Naive thymus-derived CD4-positive, alpha-beta T cell (primary cell): ENCODE data around the gene CISTR. TPM values are rescaled to one million over a fixed set of nuclear protein-coding genes. Genes with fewer than 3 reads are reported as not detected.
"Not testable (repeated sequence)": the region's sequence is repeated elsewhere in the genome, so short reads cannot be mapped to it uniquely, and the experiment has no call there.

ENCODE experiments used
- ATAC-seq: fragments of 150-1000 bp; cut with Tn5 transposase; 2 replicates; pipeline ENCODE4 v1.10.0; 2021; ENCODE audit warnings: mild to moderate bottlenecking, moderate library complexity
- CTCF ChIA-PET: fragments of 350-600 bp; sonication (Branson Sonifier 250); formaldehyde crosslinking; loops from one replicate; lab custom pipeline; 2021; ENCODE audit warnings: antibody characterized with exemption; lab: Charles Lee
- POLR2A ChIA-PET: fragments of 350-600 bp; sonication (Branson Sonifier 250); formaldehyde crosslinking; loops from one replicate; lab custom pipeline; 2021; ENCODE audit warnings: antibody characterized with exemption, inconsistent platforms; lab: Charles Lee
- DNase-seq, 9 donors: peaks; one replicate each; pipeline versions ENCODE4 v3.0.0 to v3.0.0-alpha.2; 2020 to 2022; ENCODE audit warnings: mixed read lengths in 1 of 9
- H3K27ac ChIP-seq: one replicate; pipeline ENCODE4 v1.7.0; 2013; ENCODE audit warnings: mild to moderate bottlenecking, low read depth, low read length, moderate library complexity
- H3K27me3 ChIP-seq, 2 donors: one replicate each; pipeline ENCODE4 v1.7.0; 2013; ENCODE audit warnings: low read length in 2 of 2, mild to moderate bottlenecking in 2 of 2, moderate library complexity in 2 of 2; ENCODE audit not compliant: control insufficient read depth in 2 of 2, insufficient read depth in 2 of 2
- H3K36me3 ChIP-seq, 3 experiments: 1 replicate in 2 of 3; 2 replicates in 1 of 3; pipeline ENCODE4 v1.7.0; 2013; ENCODE audit warnings: low read length in 3 of 3, mild to moderate bottlenecking in 3 of 3, moderate library complexity in 1 of 3; ENCODE audit not compliant: insufficient read depth in 3 of 3, control insufficient read depth in 2 of 3
- H3K4me1 ChIP-seq, 2 donors: one replicate each; pipeline ENCODE4 v1.7.0; 2013; ENCODE audit warnings: low read length in 2 of 2, mild to moderate bottlenecking in 2 of 2, moderate library complexity in 1 of 2; ENCODE audit not compliant: control insufficient read depth in 2 of 2, insufficient read depth in 2 of 2
- H3K4me3 ChIP-seq: 2 replicates; pipeline ENCODE4 v1.7.0; 2013; ENCODE audit warnings: mild to moderate bottlenecking, low read length
- H3K9me3 ChIP-seq, 3 experiments: 1 replicate in 2 of 3; 2 replicates in 1 of 3; pipeline ENCODE4 v1.7.0; 2013; ENCODE audit warnings: low read length in 3 of 3; ENCODE audit not compliant: control insufficient read depth in 2 of 3
- H3K27ac Mint-ChIP-seq, 9 donors: one replicate each; pipeline ENCODE4 v1.8.0; 2020 to 2022; ENCODE audit warnings: mixed read lengths in 9 of 9, mild to moderate bottlenecking in 8 of 9, moderate library complexity in 5 of 9, inconsistent platforms in 2 of 9
- H3K27me3 Mint-ChIP-seq, 5 donors: one replicate each; pipeline ENCODE4 v1.8.0; 2021 to 2022; ENCODE audit warnings: mixed read lengths in 5 of 5, mild to moderate bottlenecking in 1 of 5
- H3K36me3 Mint-ChIP-seq, 5 donors: one replicate each; pipeline ENCODE4 v1.8.0; 2020 to 2022; ENCODE audit warnings: mixed read lengths in 5 of 5, mild to moderate bottlenecking in 3 of 5, inconsistent platforms in 1 of 5
- H3K4me1 Mint-ChIP-seq, 7 donors: one replicate each; pipeline ENCODE4 v1.8.0; 2020 to 2022; ENCODE audit warnings: mixed read lengths in 7 of 7, mild to moderate bottlenecking in 3 of 7, inconsistent platforms in 1 of 7
- H3K4me3 Mint-ChIP-seq, 10 donors: one replicate each; pipeline ENCODE4 v1.8.0; 2020 to 2022; ENCODE audit warnings: mild to moderate bottlenecking in 10 of 10, mixed read lengths in 10 of 10, moderate library complexity in 6 of 10, inconsistent platforms in 2 of 10
- H3K9me3 Mint-ChIP-seq, 11 donors: one replicate each; pipeline ENCODE4 v1.8.0; 2020 to 2022; ENCODE audit warnings: mixed read lengths in 11 of 11, mild to moderate bottlenecking in 4 of 11, inconsistent platforms in 1 of 11, moderate library complexity in 1 of 11
- intact Hi-C, 2 donors: fragments of 100-400 bp; cut with micrococcal nuclease; formaldehyde crosslinking; loops; one replicate each; pipeline ENCODE4 v1.15.1; 2023
- polyA plus RNA-seq, 2 donors: library from polyadenylated mRNA; unstranded; fragments of 300-500 nt; fragmentation: Illumina TruSeq; gene quantifications; one replicate each; pipeline ENCODE4 v1.2.3, GENCODE V29; 2021
- total RNA-seq, 6 experiments: library from RNA in 5 of 6; stranded (reverse) in 5 of 6; gene quantifications; 1 replicate in 5 of 6; 2 replicates in 1 of 6; pipeline ENCODE4 v1.2.3 and lab custom pipeline; 2021 to 2026

Gene CISTR
- total and polyA plus RNA-seq, 7 experiments from 2014 or later, result not detected

DNA sequence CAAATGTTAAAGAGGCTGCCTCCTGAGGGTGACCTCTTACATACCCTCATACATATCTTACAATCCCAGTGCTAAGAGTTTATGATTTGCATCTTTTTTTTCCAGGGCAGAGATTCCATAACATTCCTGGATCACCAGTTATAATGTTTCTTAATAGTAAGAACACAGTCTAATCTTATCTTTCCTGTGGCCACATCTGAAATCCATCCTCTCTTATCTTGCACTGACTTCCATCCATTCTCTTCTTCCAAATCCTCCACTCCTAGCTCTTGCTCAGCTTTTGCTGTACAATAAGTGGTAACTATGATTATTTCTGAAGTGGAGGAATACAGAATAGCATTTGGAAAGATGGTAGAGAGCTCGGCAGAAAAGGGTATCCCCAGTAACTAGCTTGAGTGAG, 30.8 kb downstream of the CISTR start:
- H3K27me3 Mint-ChIP-seq, result no peaks in the 10 kb centered on the region
- no peak overlapping the region for H3K4me3 Mint-ChIP-seq
- Histone ChIP-seq H3K4me3 (no peak overlapping the region), H3K36me3 (peaks cover 16 to 75% (median 27%) of the 10 kb centered on the region in 3 experiments), H3K27ac (no peak overlapping the region), H3K9me3 (no peaks in the 10 kb centered on the region), H3K4me1 (peaks cover 0 to 1% of the 10 kb centered on the region in 2 donors), H3K27me3 (no peaks in the 10 kb centered on the region)
- DNase-seq, result no peak
- ChIA-PET CTCF (interaction anchor here (1.5 to 2.3 kb wide), 3 partner anchors 19 to 24 kb away, joined by 3 to 6 read pairs (median 4); no protein-coding TSS in a partner anchor), POLR2A (interaction anchor here (2.2 kb wide), 1 partner anchor 10 kb away, joined by 8 read pairs; no protein-coding TSS in a partner anchor)
- intact Hi-C loops, result no loop called here
- H3K36me3 Mint-ChIP-seq, result peaks cover 18 to 72% (median 47%) of the 10 kb centered on the region in 5 donors
- no peak for ATAC-seq
- H3K27ac Mint-ChIP-seq, result peak overlapping the region in 1 of 9 donors; percentile 63
- H3K4me1 Mint-ChIP-seq, result peaks cover 4 to 17% (median 6%) of the 10 kb centered on the region in 7 donors
- no peaks in the 10 kb centered on the region for H3K9me3 Mint-ChIP-seq

DNA sequence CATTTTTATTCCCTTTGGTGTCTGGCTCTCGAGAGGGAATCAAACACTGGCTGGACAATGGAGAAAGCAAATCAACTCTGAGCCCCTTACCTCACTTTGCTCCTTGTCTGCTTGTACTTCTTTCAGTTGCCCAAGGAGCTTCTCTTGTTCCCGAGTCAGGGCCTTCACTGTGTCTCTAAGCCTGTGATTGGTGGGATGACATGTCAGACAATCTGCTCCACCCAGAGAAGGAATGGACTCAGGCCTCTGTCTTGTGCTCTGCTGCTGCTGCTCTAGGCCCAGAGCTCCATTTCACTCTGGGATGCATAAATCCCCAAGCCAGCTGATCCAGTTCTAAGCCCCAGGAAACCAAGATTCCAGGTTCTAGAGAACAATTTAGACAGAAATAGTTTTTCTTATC, 32.1 kb downstream of the CISTR start:
- CTCF ChIA-PET, result interaction anchor here (0.7 to 1.5 kb wide), 2 partner anchors 17 to 347 kb away, joined by 3 to 4 read pairs; no protein-coding TSS in a partner anchor
- peaks cover 18 to 76% (median 44%) of the 10 kb centered on the region in 5 donors for H3K36me3 Mint-ChIP-seq
- POLR2A ChIA-PET, result interaction anchor here (1.6 kb wide), 1 partner anchor 9 kb away, joined by 4 read pairs; no protein-coding TSS in a partner anchor
- ATAC-seq, result no peak
- H3K9me3 ChIP-seq, result no peaks in the 10 kb centered on the region
- no peaks in the 10 kb centered on the region for H3K4me1 ChIP-seq
- no peak overlapping the region for H3K4me3 ChIP-seq
- no peak overlapping the region for H3K4me3 Mint-ChIP-seq
- no peak overlapping the region for H3K27ac Mint-ChIP-seq
- peaks cover 0 to 7% (median under 1%) of the 10 kb centered on the region in 7 donors for H3K4me1 Mint-ChIP-seq
- peaks cover 16 to 85% (median 23%) of the 10 kb centered on the region in 3 experiments for H3K36me3 ChIP-seq
- intact Hi-C loops, result no loop called here
- no peaks in the 10 kb centered on the region for H3K27me3 Mint-ChIP-seq
- DNase-seq, result no peak
- no peak overlapping the region for H3K27ac ChIP-seq
- no peaks in the 10 kb centered on the region for H3K9me3 Mint-ChIP-seq
- no peaks in the 10 kb centered on the region for H3K27me3 ChIP-seq

DNA sequence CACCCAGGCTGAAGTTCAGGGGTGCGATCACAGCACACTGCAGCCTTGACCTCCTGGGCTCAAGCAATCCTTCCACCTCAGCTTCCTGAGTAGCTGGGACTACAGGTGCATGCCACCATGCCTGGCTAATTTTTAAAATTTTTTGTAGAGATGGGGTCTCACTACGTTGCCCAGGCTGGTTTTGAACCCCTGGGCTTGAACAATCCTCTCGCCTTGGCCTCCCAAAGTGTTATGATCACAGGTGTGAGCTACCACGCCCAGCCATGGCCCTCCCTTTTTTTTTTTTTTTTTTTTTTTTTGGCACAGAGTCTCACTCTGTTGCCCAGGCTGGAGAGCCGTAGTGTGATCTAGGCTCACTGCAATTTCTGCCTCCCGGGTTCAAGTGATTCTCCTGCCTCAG, 33.2 kb downstream of the CISTR start:
- H3K36me3 ChIP-seq, result peaks cover 16 to 85% (median 17%) of the 10 kb centered on the region in 3 experiments
- H3K9me3 ChIP-seq, DNase-seq, H3K27me3 ChIP-seq, H3K27ac Mint-ChIP-seq, CTCF ChIA-PET, H3K4me3 Mint-ChIP-seq, ATAC-seq, H3K27ac ChIP-seq, H3K4me1 Mint-ChIP-seq, H3K9me3 Mint-ChIP-seq, H3K4me1 ChIP-seq, H3K27me3 Mint-ChIP-seq, H3K4me3 ChIP-seq, intact Hi-C loops: not testable (repeated sequence)
- peaks cover 16 to 74% (median 39%) of the 10 kb centered on the region in 5 donors for H3K36me3 Mint-ChIP-seq
- POLR2A ChIA-PET, result interaction anchor here (0.6 to 1.6 kb wide), 2 partner anchors 11 to 281 kb away, joined by 3 to 4 read pairs; partner anchors contain the start of gene HOXC9

DNA sequence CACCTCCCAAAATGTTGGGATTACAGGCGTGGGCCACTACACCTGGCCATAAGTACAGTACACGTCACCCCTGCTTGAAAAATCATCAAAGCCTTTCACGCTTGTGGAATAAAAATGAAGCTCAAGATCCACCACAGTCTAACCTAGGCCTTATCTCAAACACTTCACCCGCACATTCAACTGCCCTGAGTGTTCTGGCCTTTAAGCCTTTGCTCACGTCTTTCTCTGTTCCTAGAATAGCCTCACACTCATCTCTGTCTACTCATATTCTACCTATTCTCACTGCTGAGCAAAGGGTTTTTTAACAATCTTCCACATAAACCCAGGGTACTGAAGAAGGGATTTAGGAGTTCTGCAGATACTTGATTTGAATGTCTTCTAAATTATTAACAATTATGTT, 34.5 kb downstream of the CISTR start:
- Histone ChIP-seq H3K4me1 (no peaks in the 10 kb centered on the region), H3K9me3 (no peaks in the 10 kb centered on the region), H3K4me3 (no peak overlapping the region), H3K36me3 (peaks cover 8 to 85% (median 14%) of the 10 kb centered on the region in 3 experiments), H3K27me3 (no peaks in the 10 kb centered on the region), H3K27ac (no peak overlapping the region)
- POLR2A ChIA-PET, result interaction anchor here (1.4 kb wide), 1 partner anchor 9 kb away, joined by 4 read pairs; no protein-coding TSS in a partner anchor
- peaks cover 17 to 63% (median 42%) of the 10 kb centered on the region in 5 donors for H3K36me3 Mint-ChIP-seq
- no peaks in the 10 kb centered on the region for H3K27me3 Mint-ChIP-seq
- H3K9me3 Mint-ChIP-seq, result no peaks in the 10 kb centered on the region
- intact Hi-C loops, result no loop called here
- CTCF ChIA-PET, result interaction anchor here (0.8 to 3.2 kb wide), 2 partner anchors 26 to 29 kb away, joined by 3 to 10 read pairs; no protein-coding TSS in a partner anchor
- H3K4me3 Mint-ChIP-seq, result no peak overlapping the region
- DNase-seq (no peak), ATAC-seq (no peak)
- no peak overlapping the region for H3K27ac Mint-ChIP-seq
- no peaks in the 10 kb centered on the region for H3K4me1 Mint-ChIP-seq

DNA sequence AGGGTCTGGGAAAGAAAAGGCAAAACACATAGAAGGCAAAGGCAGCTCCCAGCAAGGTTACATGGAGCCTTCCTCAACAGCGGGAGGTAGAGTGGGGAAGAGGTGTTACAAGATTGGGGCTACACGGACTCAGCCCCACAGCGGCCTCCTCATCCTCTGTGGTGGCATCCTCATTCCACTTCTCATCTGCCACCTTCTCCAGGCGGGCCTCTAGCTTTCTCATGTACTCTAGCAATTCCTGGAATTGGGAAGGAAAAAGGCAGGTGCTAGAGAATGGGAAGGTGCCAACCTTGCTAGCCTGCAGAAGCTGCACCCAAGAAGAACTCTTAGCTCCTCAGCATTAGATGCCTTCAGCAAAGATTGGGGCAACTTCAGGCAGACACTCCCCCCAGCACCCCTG, 37.8 kb downstream of the CISTR start:
- ChIA-PET POLR2A (interaction anchor here (0.7 kb wide), 1 partner anchor 10 kb away, joined by 3 read pairs; no protein-coding TSS in a partner anchor), CTCF (interaction anchor here (0.6 to 1.3 kb wide), 3 partner anchors 12 to 43 kb away, joined by 3 to 7 read pairs (median 3); no protein-coding TSS in a partner anchor)
- H3K27me3 Mint-ChIP-seq, result peaks cover 0 to 8% (median 0%) of the 10 kb centered on the region in 5 donors
- Histone ChIP-seq H3K4me1 (no peaks in the 10 kb centered on the region), H3K27ac (no peak overlapping the region), H3K36me3 (peaks cover 0 to 63% (median 4%) of the 10 kb centered on the region in 3 experiments), H3K9me3 (no peaks in the 10 kb centered on the region), H3K4me3 (no peak overlapping the region), H3K27me3 (no peaks in the 10 kb centered on the region)
- intact Hi-C loops, result no loop called here
- H3K36me3 Mint-ChIP-seq, result peaks cover 5 to 40% (median 20%) of the 10 kb centered on the region in 5 donors
- H3K4me1 Mint-ChIP-seq, result peaks cover 0 to 2% (median 0%) of the 10 kb centered on the region in 7 donors
- DNase-seq (no peak), ATAC-seq (no peak)
- H3K27ac Mint-ChIP-seq, result peak overlapping the region in 1 of 9 donors; percentile 62
- H3K4me3 Mint-ChIP-seq, result no peak overlapping the region
- no peaks in the 10 kb centered on the region for H3K9me3 Mint-ChIP-seq

DNA sequence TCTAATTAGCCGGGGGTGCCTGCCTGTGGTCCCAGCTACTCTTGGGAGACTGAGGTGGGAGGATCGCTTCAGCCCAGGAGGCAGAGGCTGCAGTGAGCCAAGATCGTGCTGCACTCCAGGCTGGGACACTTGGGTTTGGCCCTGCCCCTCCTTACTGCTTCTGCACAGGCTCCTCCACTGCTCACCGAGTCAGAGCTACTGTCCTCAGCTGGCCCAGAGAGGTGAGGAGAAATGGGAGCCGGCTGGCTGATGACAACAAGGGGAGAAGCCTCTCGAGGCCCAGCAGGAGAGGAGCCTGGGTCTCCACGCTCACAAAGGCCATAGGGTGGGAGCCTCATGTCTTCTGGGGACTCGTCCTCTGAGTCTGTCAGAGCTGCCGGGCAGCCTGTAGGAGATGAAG, 38.3 kb downstream of the CISTR start:
- no peak overlapping the region for H3K27ac ChIP-seq
- Mint-ChIP-seq H3K4me3 (no peak overlapping the region), H3K27ac (no peak overlapping the region), H3K27me3 (peaks cover 0 to 13% (median 0%) of the 10 kb centered on the region in 5 donors), H3K4me1 (peaks cover 0 to 2% (median 0%) of the 10 kb centered on the region in 7 donors), H3K36me3 (peaks cover 5 to 40% (median 20%) of the 10 kb centered on the region in 5 donors), H3K9me3 (no peaks in the 10 kb centered on the region)
- no peaks in the 10 kb centered on the region for H3K27me3 ChIP-seq
- ChIA-PET POLR2A (no interaction called here), CTCF (interaction anchor here (0.7 to 1.3 kb wide), 2 partner anchors 11 to 32 kb away, joined by 3 to 7 read pairs; no protein-coding TSS in a partner anchor)
- no peak overlapping the region for H3K4me3 ChIP-seq
- intact Hi-C loops, result no loop called here
- H3K4me1 ChIP-seq, result no peaks in the 10 kb centered on the region
- ATAC-seq, result no peak
- DNase-seq, result no peak
- H3K36me3 ChIP-seq, result peaks cover 0 to 62% (median 4%) of the 10 kb centered on the region in 3 experiments
- H3K9me3 ChIP-seq, result no peaks in the 10 kb centered on the region
